T-helper 2 cell treated with Interferon-gamma antibody and Interleukin-4, amounts not matched to agents 5 μg/mL and 100 μg/mL, for 36 hours (primary cell): ENCODE data around the gene IFIT1.
A peak's percentile ranks its signal among the peaks of the same experiment; 100 is the strongest.
"Not testable (repeated sequence)": the region's sequence is repeated elsewhere in the genome, so short reads cannot be mapped to it uniquely, and the experiment has no call there.

Experiments used
- DNase-seq: peaks from one replicate; pipeline ENCODE4 v3.0.0; 2021; ENCODE audit warnings: low spot score
- H3K27ac Mint-ChIP-seq: one replicate; pipeline ENCODE4 v1.8.0; 2021; ENCODE audit warnings: mild to moderate bottlenecking, mixed read lengths
- H3K27me3 Mint-ChIP-seq: one replicate; pipeline ENCODE4 v1.8.0; 2021; ENCODE audit warnings: low read depth, mixed read lengths
- H3K36me3 Mint-ChIP-seq: one replicate; pipeline ENCODE4 v1.8.0; 2021; ENCODE audit warnings: low read depth, mixed read lengths
- H3K4me1 Mint-ChIP-seq: one replicate; pipeline ENCODE4 v1.8.0; 2021; ENCODE audit warnings: low read depth, mixed read lengths
- H3K4me3 Mint-ChIP-seq: one replicate; pipeline ENCODE4 v1.8.0; 2022; ENCODE audit warnings: mild to moderate bottlenecking, moderate library complexity, mixed read lengths
- H3K9me3 Mint-ChIP-seq: one replicate; pipeline ENCODE4 v1.8.0; 2021; ENCODE audit warnings: mixed read lengths

Gene IFIT1

DNA sequence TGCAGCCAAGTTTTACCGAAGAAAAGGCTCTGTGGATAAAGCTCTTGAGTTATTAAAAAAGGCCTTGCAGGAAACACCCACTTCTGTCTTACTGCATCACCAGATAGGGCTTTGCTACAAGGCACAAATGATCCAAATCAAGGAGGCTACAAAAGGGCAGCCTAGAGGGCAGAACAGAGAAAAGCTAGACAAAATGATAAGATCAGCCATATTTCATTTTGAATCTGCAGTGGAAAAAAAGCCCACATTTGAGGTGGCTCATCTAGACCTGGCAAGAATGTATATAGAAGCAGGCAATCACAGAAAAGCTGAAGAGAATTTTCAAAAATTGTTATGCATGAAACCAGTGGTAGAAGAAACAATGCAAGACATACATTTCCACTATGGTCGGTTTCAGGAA is 10.6 kb downstream of the IFIT1 start:
- peaks cover 21% of the 10 kb centered on the region for H3K27me3 Mint-ChIP-seq
- peaks cover 4% of the 10 kb centered on the region for H3K36me3 Mint-ChIP-seq
- no peak overlapping the region for H3K27ac Mint-ChIP-seq
- no peak for DNase-seq
- no peak overlapping the region for H3K4me3 Mint-ChIP-seq
- H3K4me1 Mint-ChIP-seq, result no peaks in the 10 kb centered on the region
- H3K9me3 Mint-ChIP-seq, result no peaks in the 10 kb centered on the region

DNA sequence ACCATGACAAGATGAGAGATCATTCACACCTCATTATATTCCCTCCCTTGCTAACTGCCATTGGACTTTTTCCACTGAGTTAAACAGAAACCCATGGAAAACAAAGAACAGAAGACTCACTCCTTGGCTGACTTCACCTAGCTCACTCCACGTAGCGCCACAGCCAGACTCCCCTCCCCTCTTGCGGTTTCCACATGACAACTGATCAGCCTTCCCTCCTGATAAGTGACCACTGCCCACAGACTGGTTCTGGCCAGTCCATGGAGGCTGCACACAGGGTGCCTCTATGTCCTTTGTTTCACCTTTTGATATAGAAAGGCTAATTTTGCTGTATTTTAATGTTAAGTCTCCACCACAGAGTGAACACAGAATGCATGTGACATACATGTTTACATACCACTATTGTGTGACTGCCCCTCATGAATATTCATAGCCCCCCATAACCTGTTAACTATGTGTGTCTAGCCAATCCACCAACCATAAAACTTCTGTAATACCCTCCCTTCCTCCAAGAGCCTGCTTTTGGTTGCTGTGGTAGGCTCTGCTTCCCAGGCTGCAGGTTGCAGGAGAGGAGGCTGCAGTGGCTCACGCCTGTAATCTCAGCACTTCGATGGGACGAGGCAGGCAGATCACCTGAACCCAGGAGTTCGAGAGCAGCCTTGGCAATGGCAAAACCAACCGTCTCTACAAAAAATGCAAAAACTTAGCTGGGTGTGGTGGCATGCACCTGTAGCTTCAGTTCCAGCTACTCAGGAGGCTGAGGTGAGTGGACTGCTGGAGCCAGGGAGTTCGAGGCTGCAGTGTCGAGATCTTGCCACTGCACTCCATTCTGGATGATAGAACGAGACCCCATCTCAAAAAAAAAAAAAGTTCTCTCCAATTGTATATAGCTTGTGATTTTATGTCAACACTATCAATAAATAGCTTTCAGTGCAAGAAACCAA is 12.0 kb downstream of the IFIT1 start:
- Mint-ChIP-seq H3K36me3 (peaks cover 4% of the 10 kb centered on the region), H3K27ac (no peak overlapping the region), H3K4me3 (no peak overlapping the region), H3K4me1 (no peaks in the 10 kb centered on the region), H3K9me3 (no peaks in the 10 kb centered on the region), H3K27me3 (peaks cover 22% of the 10 kb centered on the region)
- DNase-seq, result no peak

DNA sequence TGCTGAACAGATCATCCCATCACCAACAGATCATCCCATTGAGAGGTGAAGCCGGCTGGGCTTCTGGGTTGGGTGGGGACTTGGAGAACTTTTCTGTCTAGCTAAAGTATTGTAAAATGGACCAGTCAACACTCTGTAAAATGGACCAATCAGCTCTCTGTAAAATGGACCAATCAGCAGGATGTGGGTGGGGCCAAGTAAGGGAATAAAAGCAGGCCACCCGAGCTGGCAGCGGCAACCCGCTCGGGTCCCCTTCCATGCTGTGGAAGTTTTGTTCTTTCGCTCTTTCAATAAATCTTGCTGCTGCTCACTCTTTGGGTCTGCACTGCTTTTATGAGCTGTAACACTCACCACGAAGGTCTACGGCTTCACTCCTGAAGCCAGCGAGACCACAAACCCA is 13.8 kb downstream of the IFIT1 start:
- peaks cover 26% of the 10 kb centered on the region for H3K27me3 Mint-ChIP-seq

DNA sequence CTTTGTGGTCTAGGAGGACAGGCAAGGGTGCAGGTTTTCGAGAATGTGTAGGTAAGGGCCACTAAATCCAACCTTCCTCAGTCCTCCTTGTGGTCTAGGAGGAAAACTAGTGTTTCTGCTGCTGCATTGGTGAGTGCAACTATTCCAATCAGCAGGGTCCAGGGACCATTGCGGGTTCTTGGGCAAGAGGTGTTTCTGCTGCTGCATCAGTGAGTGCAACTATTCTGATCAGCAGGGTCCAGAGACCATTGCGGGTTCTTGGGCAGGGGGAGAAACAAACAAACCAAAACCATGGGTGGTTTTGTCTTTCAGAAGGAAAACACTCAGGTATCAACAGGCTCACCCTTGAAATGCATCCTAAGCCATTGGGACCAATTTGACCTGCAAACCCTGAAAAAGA is 15.4 kb downstream of the IFIT1 start:
- H3K9me3 Mint-ChIP-seq, DNase-seq, H3K4me3 Mint-ChIP-seq, H3K27ac Mint-ChIP-seq: not testable (repeated sequence)
- H3K4me1 Mint-ChIP-seq, result peaks cover 22% of the 10 kb centered on the region
- peaks cover 28% of the 10 kb centered on the region for H3K27me3 Mint-ChIP-seq
- peaks cover 14% of the 10 kb centered on the region for H3K36me3 Mint-ChIP-seq

More for the DNA sequence above, 13.8 kb downstream of the IFIT1 start:
- DNase-seq, H3K27ac Mint-ChIP-seq, H3K36me3 Mint-ChIP-seq, H3K9me3 Mint-ChIP-seq, H3K4me3 Mint-ChIP-seq, H3K4me1 Mint-ChIP-seq: not testable (repeated sequence)

DNA sequence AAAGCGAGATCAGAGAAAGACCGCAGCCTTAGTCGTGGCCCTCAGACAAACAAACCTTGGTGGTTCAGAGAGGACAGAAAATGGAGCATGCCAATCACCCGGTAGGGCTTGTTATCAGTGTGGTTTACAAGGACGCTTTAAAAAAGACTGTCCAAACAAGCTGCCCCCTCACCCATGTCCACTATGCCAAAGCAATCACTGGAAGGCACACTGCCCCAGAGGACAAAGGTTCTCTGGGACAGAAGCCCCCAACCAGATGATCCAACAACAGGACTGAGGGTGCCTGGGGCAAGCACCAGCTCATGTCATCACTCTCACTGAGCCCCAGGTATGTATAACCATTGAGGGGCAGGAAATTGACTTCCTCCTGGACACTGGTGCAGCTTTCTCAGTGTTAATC is 16.9 kb downstream of the IFIT1 start:
- not testable (repeated sequence) for H3K27ac Mint-ChIP-seq, H3K9me3 Mint-ChIP-seq, H3K4me3 Mint-ChIP-seq, DNase-seq
- H3K4me1 Mint-ChIP-seq, result peaks cover 28% of the 10 kb centered on the region
- peaks cover 28% of the 10 kb centered on the region for H3K27me3 Mint-ChIP-seq
- H3K36me3 Mint-ChIP-seq, result peaks cover 12% of the 10 kb centered on the region

DNA sequence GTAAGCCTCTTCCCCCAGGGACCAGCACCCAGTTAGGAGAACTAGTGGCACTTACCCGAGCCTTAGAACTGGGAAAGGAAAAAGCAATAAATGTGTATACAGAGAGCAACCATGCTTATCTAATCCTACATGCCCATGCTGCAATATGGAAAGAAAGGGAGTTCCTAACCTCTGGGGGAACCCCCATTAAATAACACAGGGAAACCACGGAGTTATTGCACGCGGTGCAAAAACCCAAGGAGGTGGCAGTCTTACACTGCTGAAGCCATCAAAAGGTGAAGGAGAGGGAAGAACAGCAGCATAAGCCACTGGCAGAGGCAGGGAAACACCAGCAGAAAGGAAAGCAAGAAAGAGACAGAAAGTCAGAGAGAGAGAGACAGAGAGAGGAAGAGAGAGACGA is 18.1 kb downstream of the IFIT1 start:
- H3K4me3 Mint-ChIP-seq, DNase-seq, H3K9me3 Mint-ChIP-seq: not testable (repeated sequence)
- H3K27me3 Mint-ChIP-seq, result peaks cover 22% of the 10 kb centered on the region
- H3K27ac Mint-ChIP-seq, result peak overlapping the region; percentile 37
- H3K4me1 Mint-ChIP-seq, result peaks cover 32% of the 10 kb centered on the region
- H3K36me3 Mint-ChIP-seq, result peaks cover 16% of the 10 kb centered on the region

DNA sequence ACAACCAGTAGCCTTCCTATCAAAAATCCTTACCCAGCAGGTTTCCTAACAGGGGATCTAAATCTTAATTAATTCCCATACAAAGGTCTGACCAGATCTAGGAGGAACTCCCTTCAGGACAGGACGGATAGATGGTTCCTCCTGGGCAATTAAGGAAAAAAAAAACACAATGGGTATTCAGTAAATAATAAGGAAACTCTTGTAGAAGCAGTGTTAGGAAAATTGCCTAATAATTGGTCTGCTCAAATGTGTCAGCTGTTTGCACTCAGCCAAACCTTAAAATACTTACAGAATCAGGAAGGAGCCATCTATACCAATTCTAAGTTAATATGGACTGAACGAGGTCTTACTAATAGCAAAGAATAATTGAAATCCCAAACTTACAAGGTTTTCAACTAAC is 18.7 kb downstream of the IFIT1 start:
- peaks cover 20% of the 10 kb centered on the region for H3K36me3 Mint-ChIP-seq
- not testable (repeated sequence) for DNase-seq, H3K27ac Mint-ChIP-seq, H3K9me3 Mint-ChIP-seq, H3K4me3 Mint-ChIP-seq
- peaks cover 37% of the 10 kb centered on the region for H3K4me1 Mint-ChIP-seq
- peaks cover 22% of the 10 kb centered on the region for H3K27me3 Mint-ChIP-seq

DNA sequence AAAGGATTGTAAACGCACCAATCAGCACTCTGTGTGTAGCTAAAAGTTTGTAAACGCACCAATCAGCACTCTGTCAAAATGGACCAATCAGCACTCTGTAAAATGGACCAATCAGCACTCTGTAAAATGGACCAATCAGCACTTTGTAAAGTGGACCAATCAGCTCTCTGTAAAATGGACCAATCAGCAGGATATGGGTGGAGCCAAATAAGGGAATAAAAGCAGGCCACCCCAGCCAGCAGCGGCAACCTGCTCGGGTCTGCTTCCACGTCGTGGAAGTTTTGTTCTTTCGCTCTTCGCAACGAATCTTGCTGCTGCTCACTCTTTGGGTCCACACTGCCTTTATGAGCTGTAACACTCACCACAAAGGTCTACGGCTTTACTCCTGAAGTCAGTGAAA is 19.9 kb downstream of the IFIT1 start:
- H3K4me1 Mint-ChIP-seq, result peaks cover 43% of the 10 kb centered on the region
- H3K27me3 Mint-ChIP-seq, result peaks cover 19% of the 10 kb centered on the region
- H3K36me3 Mint-ChIP-seq, result peaks cover 26% of the 10 kb centered on the region
- not testable (repeated sequence) for H3K9me3 Mint-ChIP-seq, H3K27ac Mint-ChIP-seq, DNase-seq
- peak overlapping the region; percentile 10 for H3K4me3 Mint-ChIP-seq

DNA sequence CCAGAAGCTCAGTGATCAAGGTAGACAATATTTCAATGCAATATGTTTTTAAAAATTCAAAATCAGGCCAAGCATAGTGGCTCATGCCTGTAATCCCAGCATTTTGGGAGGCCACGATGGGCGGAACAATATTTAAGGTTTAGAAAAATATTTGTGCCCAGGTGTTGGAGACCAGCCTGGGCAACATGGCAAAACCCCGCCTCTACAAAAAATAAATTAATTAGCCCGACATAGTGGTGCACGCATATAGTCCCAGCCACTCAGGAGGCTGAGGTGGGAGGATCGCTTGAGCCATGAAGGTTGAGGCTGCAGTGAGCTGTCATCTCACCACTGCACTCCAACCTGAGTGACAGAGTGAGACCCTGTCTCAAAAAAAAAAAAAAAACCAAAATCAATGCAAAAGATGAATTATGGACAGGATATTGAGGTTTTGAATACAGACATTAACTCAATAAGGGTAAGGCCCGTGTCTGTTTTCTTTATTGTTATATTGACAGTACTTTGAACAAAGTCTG is 21.0 kb downstream of the IFIT1 start:
- peaks cover 16% of the 10 kb centered on the region for H3K27me3 Mint-ChIP-seq
- no peak for DNase-seq
- H3K4me1 Mint-ChIP-seq, result peaks cover 53% of the 10 kb centered on the region
- H3K9me3 Mint-ChIP-seq, result peaks cover 8% of the 10 kb centered on the region
- peak overlapping the region; percentile 90 for H3K4me3 Mint-ChIP-seq
- H3K27ac Mint-ChIP-seq, result peak overlapping the region; percentile 94
- H3K36me3 Mint-ChIP-seq, result peaks cover 36% of the 10 kb centered on the region

DNA sequence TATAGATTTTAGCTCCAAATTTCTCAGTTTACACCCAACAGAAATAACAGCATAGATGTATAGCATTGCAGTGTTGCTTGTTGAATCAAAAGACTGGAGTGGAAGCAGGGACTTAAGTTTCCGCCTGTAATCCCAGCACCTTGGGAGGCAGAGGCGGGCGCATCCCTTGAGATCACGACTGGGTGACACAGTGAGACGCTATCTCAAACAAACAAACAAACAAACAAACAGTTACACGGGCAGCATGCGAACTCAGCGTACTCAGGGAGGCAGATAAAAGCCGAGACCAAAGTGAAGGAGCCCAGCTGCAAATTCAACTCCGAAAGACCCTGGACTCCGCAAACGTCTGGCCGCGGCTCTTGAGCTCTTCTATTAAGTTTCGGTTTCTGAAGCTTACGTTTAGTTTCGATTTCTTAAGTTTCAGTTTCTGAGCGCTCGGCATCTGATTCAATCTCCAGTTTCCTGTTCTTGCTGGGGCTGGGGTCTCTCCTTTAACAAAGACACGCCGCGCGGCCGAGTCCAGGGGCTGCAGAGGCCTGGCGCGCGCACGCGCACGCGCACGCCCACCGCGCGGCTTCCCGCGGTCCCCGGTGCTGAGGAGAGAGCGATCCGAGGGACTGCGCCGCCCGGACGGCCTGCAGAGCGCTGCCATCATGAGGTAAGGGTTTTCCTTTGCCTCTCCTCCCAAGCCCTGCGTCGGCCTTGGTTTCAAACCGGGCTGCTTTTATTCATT is 21.9 kb downstream of the IFIT1 start, which contains the start of gene IFIT5:
Gene IFIT5, plus strand, starts transcription at position 423 of the 733 bp plus-strand sequence. Its CDS starts 231 bp downstream, at position 654.
- Mint-ChIP-seq H3K4me1 (peaks cover 54% of the 10 kb centered on the region), H3K27me3 (peaks cover 12% of the 10 kb centered on the region), H3K4me3 (peak within 1 kb of the TSS; percentile 90), H3K9me3 (peaks cover 8% of the 10 kb centered on the region), H3K36me3 (peaks cover 37% of the 10 kb centered on the region), H3K27ac (peak within 1 kb of the TSS; percentile 94)
- DNase-seq, result peak; percentile 62

DNA sequence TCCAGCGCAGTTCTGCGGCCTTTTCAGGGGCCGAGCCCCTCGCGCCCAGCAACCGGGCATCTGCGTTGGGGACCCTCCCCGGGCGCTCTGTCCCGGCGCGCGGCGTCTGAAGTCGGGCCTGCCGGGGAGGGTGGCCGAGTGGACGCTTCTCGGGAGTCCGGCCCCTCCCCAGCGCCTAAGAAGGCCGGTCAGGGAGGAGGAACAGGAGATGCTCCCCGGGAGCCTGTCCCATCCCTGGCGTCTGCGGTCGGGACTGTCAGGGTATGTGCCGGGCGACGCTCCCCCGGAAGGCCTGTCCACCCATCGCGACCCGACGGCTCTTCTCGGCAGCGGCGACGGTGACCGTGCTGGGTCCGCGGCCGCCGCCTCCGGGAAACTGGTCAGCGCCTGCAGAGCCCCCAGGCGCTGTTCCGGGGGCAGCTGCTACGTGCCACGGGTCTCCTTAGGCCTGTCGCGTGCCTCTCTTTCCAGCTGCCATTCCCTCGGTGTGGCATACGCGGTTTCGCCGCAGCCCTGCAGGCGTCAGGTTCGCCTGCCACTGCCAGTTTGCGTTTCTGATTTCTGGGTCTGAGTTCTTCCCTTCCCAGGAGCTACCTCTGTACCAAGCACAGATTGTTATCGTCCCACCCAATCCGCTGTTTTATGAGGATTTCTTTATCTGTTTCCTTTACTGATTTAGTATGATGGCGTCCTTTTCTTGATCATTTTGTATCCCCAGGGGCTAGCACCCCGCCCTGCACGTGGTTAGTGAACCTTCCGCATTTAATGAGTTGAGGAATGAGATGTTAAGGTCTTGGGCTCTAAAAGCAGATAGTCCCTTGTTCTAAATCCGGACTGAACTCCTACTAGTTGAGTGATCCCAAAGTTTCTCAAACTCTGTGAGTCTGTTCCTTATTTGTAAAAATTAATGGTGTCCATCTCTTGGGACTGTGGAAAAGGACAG is 22.7 kb downstream of the IFIT1 start:
- Mint-ChIP-seq H3K9me3 (peaks cover 8% of the 10 kb centered on the region), H3K36me3 (peaks cover 40% of the 10 kb centered on the region), H3K4me3 (peak overlapping the region; percentile 90), H3K27me3 (peaks cover 9% of the 10 kb centered on the region), H3K27ac (peak overlapping the region; percentile 94), H3K4me1 (peaks cover 57% of the 10 kb centered on the region)
- peak; percentile 23 for DNase-seq

DNA sequence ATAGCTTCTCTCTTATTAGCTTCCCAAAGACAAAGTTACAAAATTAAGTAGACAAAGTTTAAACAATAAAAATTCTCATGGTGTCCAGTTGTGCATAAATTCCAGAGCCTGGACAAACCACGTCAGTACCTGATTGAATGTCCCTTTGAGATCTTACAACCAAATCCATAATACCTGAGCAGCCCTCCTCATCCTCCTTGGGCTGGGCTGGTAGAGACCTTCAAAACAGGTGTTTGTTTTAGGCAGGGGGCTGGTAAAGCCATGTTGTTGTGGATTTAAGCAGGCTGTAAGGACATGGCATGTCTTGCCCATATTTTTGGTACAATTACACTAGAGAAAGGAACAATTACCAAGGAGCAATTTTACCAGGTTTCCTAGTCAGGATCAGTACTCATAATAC is 24.0 kb downstream of the IFIT1 start:
- Mint-ChIP-seq H3K27ac (peak overlapping the region; percentile 28), H3K9me3 (peaks cover 8% of the 10 kb centered on the region), H3K27me3 (peaks cover 4% of the 10 kb centered on the region), H3K4me1 (peaks cover 53% of the 10 kb centered on the region), H3K4me3 (peak overlapping the region; percentile 90), H3K36me3 (peaks cover 52% of the 10 kb centered on the region)
- DNase-seq, result no peak

DNA sequence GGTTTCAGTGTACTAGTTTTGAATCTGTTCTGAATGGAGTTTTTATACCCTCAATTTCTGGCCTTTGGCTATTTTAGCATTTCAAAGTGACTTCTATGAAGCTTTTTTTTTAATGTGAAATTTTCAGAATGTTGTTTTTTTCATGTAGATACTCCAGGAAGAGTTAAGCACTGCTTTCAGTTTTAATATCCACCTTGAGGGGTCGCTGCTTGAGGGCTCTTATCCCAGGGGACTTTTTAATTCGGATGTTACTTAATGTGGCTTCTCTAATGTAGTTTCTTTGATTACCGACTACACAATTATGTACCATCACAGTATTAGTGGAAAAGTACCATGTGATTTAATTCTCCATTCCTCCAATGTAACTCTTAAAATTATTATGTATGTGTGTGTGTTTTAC is 27.1 kb downstream of the IFIT1 start:
- DNase-seq, result no peak
- H3K9me3 Mint-ChIP-seq, result no peaks in the 10 kb centered on the region
- peaks cover 55% of the 10 kb centered on the region for H3K36me3 Mint-ChIP-seq
- peaks cover 36% of the 10 kb centered on the region for H3K4me1 Mint-ChIP-seq
- peaks cover 1% of the 10 kb centered on the region for H3K27me3 Mint-ChIP-seq
- no peak overlapping the region for H3K27ac Mint-ChIP-seq
- H3K4me3 Mint-ChIP-seq, result no peak overlapping the region
